Upper lobe of right lung (tissue), 1 donor: ENCODE data around the gene ARL6IP4. TPM values are rescaled to one million over a fixed set of nuclear protein-coding genes. Genes with fewer than 3 reads are reported as not detected.

Source experiments
- ATAC-seq: fragments of 200-7000 bp; cut with Tn5 transposase; one replicate; pipeline ENCODE4 v1.9.1; 2020; ENCODE audit warnings: mild to moderate bottlenecking, moderate library complexity
- DNase-seq: peaks from one replicate; pipeline ENCODE4 v3.0.0-alpha.2; 2020
- H3K27ac ChIP-seq: fragments of 200-600 bp; one replicate; pipeline ENCODE4 v1.8.0; 2022
- H3K27me3 ChIP-seq: fragments of 200-600 bp; one replicate; pipeline ENCODE4 v1.8.0; 2022; ENCODE audit warnings: mild to moderate bottlenecking
- H3K36me3 ChIP-seq: fragments of 200-600 bp; one replicate; pipeline ENCODE4 v1.8.0; 2022
- H3K4me1 ChIP-seq: fragments of 200-600 bp; one replicate; pipeline ENCODE4 v1.8.0; 2022
- H3K4me3 ChIP-seq: fragments of 200-600 bp; one replicate; pipeline ENCODE4 v1.8.0; 2022; ENCODE audit warnings: mild to moderate bottlenecking
- H3K9me3 ChIP-seq: fragments of 200-600 bp; one replicate; pipeline ENCODE4 v1.8.0; 2022
- intact Hi-C: fragments of 100-400 bp; cut with DNase I; formaldehyde crosslinking; loops from one replicate; pipeline ENCODE4 v1.11.0; 2022
- total RNA-seq: library from RNA; stranded (reverse); fragmentation: NEBNext Ultra II Directional; extraction: Animal tissue kit (Norgen Biotek cat#: 25700); gene quantifications from one replicate; pipeline ENCODE4 v1.2.1, GENCODE V29; 2021
- TF ChIP-seq, protein P1 (sequence below): fragments of 200-600 bp; IDR thresholded peaks from one replicate; pipeline ENCODE4 v1.8.0; 2022; ENCODE audit warnings: antibody characterized with exemption
- donor health status: DM: no; HTN: yes; CAD: no; lungs with severe emphysema.

The ARL6IP4 gene
- total RNA-seq, 1 donor from 2014 or later, result 124 TPM

DNA sequence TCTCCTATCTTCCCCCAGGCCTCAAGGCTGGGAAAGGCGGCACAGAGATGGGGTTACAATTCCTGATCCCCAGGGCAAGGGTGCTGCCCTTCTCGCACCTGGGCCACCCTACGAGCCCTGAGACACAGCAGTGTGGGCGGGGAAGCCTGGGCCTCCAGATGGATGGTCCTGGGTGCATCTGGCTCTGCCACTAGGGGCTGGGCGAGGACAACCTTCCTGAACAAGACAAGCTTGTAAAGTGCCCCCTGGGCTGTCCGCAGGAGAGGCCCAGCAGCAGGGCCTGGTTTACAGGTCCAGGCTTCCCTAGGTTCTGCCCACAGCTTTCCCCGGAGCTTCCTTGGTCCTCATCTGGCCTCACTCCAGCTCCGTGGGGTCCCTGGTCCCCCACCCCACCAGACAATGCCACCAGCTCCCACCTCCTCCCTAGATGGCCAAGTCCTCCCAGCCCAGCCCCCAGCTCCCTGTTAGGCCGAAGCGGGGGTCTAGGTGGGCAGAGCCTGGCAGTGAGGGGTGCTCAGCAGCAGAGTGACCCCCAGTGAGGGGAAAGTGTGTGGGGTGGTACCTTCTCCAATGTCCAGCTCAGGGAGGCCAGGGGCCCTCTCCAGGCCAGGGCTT is 8.9 kb downstream of the ARL6IP4 start:
- no peak overlapping the region for H3K27ac ChIP-seq
- TF ChIP-seq, protein P1, sequence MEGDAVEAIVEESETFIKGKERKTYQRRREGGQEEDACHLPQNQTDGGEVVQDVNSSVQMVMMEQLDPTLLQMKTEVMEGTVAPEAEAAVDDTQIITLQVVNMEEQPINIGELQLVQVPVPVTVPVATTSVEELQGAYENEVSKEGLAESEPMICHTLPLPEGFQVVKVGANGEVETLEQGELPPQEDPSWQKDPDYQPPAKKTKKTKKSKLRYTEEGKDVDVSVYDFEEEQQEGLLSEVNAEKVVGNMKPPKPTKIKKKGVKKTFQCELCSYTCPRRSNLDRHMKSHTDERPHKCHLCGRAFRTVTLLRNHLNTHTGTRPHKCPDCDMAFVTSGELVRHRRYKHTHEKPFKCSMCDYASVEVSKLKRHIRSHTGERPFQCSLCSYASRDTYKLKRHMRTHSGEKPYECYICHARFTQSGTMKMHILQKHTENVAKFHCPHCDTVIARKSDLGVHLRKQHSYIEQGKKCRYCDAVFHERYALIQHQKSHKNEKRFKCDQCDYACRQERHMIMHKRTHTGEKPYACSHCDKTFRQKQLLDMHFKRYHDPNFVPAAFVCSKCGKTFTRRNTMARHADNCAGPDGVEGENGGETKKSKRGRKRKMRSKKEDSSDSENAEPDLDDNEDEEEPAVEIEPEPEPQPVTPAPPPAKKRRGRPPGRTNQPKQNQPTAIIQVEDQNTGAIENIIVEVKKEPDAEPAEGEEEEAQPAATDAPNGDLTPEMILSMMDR, result no peak
- peaks cover 8% of the 10 kb centered on the region for H3K4me1 ChIP-seq
- intact Hi-C loops, result no loop called here
- no peak for DNase-seq
- H3K27me3 ChIP-seq, result no peaks in the 10 kb centered on the region
- peaks cover 5% of the 10 kb centered on the region for H3K36me3 ChIP-seq
- no peaks in the 10 kb centered on the region for H3K9me3 ChIP-seq
- no peak for ATAC-seq
- no peak overlapping the region for H3K4me3 ChIP-seq

DNA sequence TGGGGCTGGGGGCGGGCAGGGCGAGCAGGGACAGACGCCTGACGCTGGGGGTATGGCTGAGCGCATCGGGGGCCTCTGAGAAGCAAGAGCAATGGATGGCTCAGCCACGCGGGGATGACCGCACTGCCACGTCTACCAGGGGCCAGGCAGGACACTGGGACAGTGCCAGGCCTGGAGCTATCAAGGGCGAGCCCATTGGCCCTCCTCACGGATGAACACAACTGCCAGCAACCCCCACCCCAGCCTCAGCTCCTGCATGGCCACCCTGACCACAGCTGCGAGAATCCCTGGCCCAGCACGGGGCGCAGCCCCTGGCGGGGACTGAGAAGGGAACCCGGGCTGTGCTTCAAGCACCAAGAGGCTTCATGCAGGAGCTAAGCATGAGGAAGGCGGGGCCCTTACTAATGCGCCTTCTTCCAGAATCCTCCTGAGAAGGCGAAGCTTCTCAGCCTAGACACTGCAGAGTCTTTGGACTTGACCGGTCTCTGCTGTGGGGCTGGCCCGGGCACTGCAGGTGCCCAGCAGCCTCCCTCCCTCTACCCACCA is 9.5 kb downstream of the ARL6IP4 start:
- H3K36me3 ChIP-seq, result peaks cover 5% of the 10 kb centered on the region
- intact Hi-C loops, result no loop called here
- ATAC-seq, result no peak

DNA sequence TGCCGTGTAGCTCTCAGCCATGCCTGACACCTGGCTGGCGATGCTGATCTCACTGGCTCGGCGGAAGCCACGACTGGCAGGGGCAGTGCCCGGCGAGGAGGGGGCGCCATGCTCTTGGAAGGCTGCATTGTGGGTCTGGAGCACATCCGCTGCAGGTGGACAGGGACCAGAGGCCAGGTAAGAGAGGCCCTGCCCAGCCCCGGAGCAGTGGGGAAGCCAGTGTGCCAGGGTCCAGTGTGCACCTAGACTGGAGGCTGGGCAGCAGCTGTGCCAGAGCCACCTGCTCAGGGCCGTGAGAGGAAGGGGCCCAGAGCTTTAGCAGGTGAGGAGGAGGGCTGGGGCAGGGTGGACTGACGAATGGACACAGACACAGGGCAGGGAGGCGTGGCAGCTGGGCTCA is 10.1 kb downstream of the ARL6IP4 start:
- ATAC-seq (no peak), DNase-seq (no peak)
- H3K36me3 ChIP-seq, result peaks cover 5% of the 10 kb centered on the region
- H3K4me3 ChIP-seq, result no peak overlapping the region
- H3K9me3 ChIP-seq, result no peaks in the 10 kb centered on the region
- intact Hi-C loops, result no loop called here
- H3K27ac ChIP-seq, result no peak overlapping the region
- TF ChIP-seq, protein P1, result no peak
- H3K4me1 ChIP-seq, result no peaks in the 10 kb centered on the region
- no peaks in the 10 kb centered on the region for H3K27me3 ChIP-seq

More for the DNA sequence above, 9.5 kb downstream of the ARL6IP4 start:
- Histone ChIP-seq H3K4me3 (no peak overlapping the region), H3K27ac (no peak overlapping the region), H3K27me3 (no peaks in the 10 kb centered on the region), H3K9me3 (no peaks in the 10 kb centered on the region), H3K4me1 (peaks cover 3% of the 10 kb centered on the region)
- TF ChIP-seq, protein P1, result no peak
- no peak for DNase-seq

GRCh38 chr12:122990961-122991622 is 10.6 kb downstream of the ARL6IP4 start:
- TF ChIP-seq, protein P1, result no peak
- H3K9me3 ChIP-seq, result no peaks in the 10 kb centered on the region
- peaks cover 5% of the 10 kb centered on the region for H3K36me3 ChIP-seq
- DNase-seq (no peak), ATAC-seq (no peak)
- H3K27ac ChIP-seq, result no peak overlapping the region
- intact Hi-C loops, result no loop called here
- no peak overlapping the region for H3K4me3 ChIP-seq
- no peaks in the 10 kb centered on the region for H3K27me3 ChIP-seq
- no peaks in the 10 kb centered on the region for H3K4me1 ChIP-seq

DNA sequence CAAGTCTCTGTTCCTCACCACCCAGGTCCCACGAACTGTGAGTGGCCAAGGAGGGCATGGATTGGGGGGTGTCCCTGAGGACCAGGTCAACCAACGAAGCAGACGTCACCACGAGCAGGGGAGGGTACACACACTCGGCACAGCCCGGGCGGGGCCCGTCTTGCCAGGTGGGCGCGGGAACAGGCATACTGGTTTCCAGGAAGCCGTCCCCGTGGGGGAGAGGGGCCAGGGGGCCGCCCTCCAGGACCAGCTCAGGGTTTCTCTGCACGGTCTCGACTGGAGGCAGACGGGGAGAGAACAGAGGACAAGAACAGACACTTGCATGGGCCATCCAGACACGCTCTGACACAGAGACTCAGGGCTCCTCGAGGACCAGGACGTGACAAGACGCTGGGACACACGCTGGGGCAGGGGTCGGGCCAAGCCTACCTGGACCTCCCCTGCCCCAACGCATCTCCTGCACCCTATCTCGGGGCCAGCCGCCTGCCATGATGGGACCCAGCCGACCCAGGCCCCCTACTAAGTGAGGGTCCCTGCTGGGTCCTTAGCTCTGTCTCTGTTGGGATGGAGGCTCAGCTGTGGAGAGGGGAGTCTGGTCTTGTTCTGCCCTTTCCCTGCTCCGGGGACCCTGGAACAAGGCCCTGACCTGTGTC is 11.3 kb downstream of the ARL6IP4 start:
- DNase-seq, result no peak
- Histone ChIP-seq H3K36me3 (peaks cover 5% of the 10 kb centered on the region), H3K9me3 (no peaks in the 10 kb centered on the region), H3K4me1 (no peaks in the 10 kb centered on the region), H3K27ac (no peak overlapping the region), H3K4me3 (no peak overlapping the region), H3K27me3 (no peaks in the 10 kb centered on the region)
- ATAC-seq, result no peak
- TF ChIP-seq, protein P1, result no peak
- intact Hi-C loops, result no loop called here
